ENCODE data around the gene MAP7.
"Not testable (repeated sequence)": the region's sequence is repeated elsewhere in the genome, so short reads cannot be mapped to it uniquely, and the experiment has no call there.

The MAP7 gene

GRCh38 chr6:136411453-136412354, 138.5 kb downstream of the MAP7 start:
- no peak for DNase-seq

- no peak for DNase-seq
These were observed 139.2 kb downstream of the MAP7 start for GRCh38 chr6:136411025-136411325.

GRCh38 chr6:136410201-136411024, 139.8 kb downstream of the MAP7 start:
- no peak for DNase-seq

- DNase-seq, result no peak
These were observed 140.6 kb downstream of the MAP7 start for GRCh38 chr6:136409597-136409996.

- no peak for DNase-seq
These were observed 142.0 kb downstream of the MAP7 start for GRCh38 chr6:136408204-136408603.

- no peak for DNase-seq
These were observed 144.7 kb downstream of the MAP7 start for GRCh38 chr6:136405420-136406029.

GRCh38 chr6:136404627-136405419, 145.4 kb downstream of the MAP7 start:
- no peak for DNase-seq

GRCh38 chr6:136404007-136404406, 146.2 kb downstream of the MAP7 start:
- DNase-seq, result no peak

- no peak for DNase-seq
These were observed 146.9 kb downstream of the MAP7 start for GRCh38 chr6:136403110-136403980.

- DNase-seq, result no peak
These were observed 148.5 kb downstream of the MAP7 start for GRCh38 chr6:136401749-136402148.

GRCh38 chr6:136401236-136401635, 149.0 kb downstream of the MAP7 start:
- DNase-seq, result not testable (repeated sequence)

GRCh38 chr6:136398453-136398852, 151.8 kb downstream of the MAP7 start:
- no peak for DNase-seq

- no peak for DNase-seq
These were observed 153.3 kb downstream of the MAP7 start for GRCh38 chr6:136396908-136397307.

- not testable (repeated sequence) for DNase-seq
These were observed 159.3 kb downstream of the MAP7 start for GRCh38 chr6:136390959-136391358.

- DNase-seq, result no peak
These were observed 162.9 kb downstream of the MAP7 start for GRCh38 chr6:136387316-136387715.

GRCh38 chr6:136383268-136383937, 166.8 kb downstream of the MAP7 start:
- DNase-seq, result no peak

GRCh38 chr6:136382676-136383252, 167.5 kb downstream of the MAP7 start:
- DNase-seq, result no peak

- DNase-seq, result no peak
These were observed 171.3 kb downstream of the MAP7 start for GRCh38 chr6:136378888-136379287.

GRCh38 chr6:136375836-136376235, 174.4 kb downstream of the MAP7 start:
- DNase-seq, result not testable (repeated sequence)

GRCh38 chr6:136371959-136372358, 178.3 kb downstream of the MAP7 start:
- no peak for DNase-seq

Measured in activated T-cell treated with anti-CD3 and anti-CD28 coated beads, Interleukin-2, amount 50 U/mL, for 1 hour (primary cell).